Amniotic epithelial cell (primary cell): ENCODE measurements around the gene ICAM2.
A peak's percentile ranks its signal among the peaks of the same experiment; 100 is the strongest.
"Not testable (repeated sequence)": the region's sequence is repeated elsewhere in the genome, so short reads cannot be mapped to it uniquely, and the experiment has no call there.

Experiments
- DNase-seq: peaks from one replicate; pipeline ENCODE4 v3.0.0-alpha.2; 2010; ENCODE audit warnings: low read depth

The ICAM2 gene

DNA sequence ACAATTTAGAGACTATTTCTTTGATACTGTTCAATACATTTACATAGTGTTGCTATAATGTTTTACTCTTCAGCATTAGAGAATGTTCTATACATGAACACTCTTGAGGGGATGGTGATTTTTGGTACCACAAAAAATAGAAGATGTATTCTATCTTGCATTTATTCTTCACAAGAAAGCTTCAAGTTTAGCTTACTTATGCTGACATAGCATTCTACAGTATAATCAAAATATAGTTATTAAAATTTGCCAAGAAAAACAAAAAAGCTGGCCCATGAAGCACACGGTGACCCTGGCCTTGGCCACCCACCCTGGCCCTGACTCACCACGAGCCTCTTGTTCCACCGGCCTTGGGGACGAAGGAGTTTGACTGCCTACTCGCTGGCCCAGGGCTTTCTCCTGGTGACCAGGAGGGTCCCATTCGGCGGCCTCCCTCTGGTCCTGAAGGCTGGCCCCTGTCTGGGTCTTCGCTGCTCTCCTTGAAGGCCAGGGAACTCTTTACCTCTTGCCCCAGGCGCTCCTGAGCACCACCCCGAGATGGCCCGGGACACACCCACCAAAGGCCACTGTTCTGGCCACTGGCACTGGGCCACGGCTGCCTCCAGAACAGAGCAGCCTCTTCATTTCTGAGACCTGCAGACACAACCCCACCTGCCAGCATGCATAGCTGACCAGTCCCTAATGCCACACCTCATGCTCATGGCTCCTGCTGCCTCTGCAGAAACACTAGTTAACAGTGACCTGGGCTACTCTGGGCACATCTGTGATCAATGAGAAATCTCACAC, 22.5 kb upstream of the ICAM2 start:
- no peak for DNase-seq

DNA sequence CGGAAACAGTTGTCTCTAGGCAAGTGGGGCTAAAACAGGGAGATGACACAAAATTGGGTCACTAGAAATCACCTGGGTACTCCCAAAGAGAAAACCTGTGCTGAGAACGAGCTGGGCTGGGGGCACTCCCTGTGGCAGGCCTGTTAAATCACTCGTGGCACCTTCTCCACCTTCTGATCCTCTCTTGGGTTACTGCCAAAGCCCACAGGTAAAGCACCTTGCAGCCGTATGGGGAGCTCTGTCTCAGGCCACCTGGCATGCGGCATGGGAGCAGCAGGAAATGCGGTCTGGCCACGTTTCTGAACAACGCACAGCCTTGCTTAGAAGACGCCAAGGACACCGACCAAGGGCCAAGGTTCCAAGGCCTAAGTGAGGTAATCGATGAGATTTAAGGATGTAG, 21.5 kb upstream of the ICAM2 start:
- no peak for DNase-seq

- DNase-seq: no peak
Measured at GRCh38 chr17:64040206-64040605, 19.8 kb upstream of the ICAM2 start.

GRCh38 chr17:64039106-64039400, 18.6 kb upstream of the ICAM2 start:
- no peak for DNase-seq

DNA sequence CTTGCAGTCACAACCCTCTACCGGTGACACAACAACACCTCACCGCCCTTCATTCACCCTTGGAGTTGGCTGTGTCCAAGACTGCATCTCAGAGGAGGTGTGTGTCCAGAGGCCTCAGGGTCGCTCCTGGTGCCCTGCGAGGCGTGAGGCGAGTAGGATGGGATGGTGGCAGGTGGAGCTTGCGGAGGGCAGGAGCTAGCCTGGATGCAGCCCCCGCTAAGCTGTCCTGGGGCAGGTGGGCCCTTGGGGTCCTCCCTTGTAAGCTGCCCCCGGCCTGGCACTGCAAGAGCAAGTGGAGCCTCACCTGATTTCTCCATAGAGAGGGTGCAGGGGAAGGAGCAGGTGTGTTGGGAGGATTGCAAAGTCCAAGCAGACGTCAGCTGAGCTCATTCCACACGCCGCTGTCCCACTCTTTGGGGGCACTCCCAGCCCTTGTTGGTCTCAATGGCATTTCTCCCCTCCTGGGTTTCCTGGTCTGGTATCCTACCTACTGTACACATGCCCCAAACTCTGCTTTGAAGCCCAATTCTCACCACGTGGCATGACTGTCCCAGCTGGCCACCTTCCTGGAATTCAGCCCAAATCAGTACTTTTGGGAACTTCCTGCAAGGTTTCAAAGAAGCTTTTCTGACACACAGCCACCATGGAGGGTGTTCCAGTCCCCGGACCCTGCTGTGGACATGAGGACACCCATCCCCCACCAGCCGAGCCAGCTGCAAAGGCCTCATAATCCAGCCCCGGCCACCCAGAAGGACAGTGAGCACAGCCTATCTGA, 18.1 kb upstream of the ICAM2 start:
- DNase-seq: no peak

- DNase-seq: no peak
Measured at GRCh38 chr17:64037802-64038201, 17.4 kb upstream of the ICAM2 start.

DNA sequence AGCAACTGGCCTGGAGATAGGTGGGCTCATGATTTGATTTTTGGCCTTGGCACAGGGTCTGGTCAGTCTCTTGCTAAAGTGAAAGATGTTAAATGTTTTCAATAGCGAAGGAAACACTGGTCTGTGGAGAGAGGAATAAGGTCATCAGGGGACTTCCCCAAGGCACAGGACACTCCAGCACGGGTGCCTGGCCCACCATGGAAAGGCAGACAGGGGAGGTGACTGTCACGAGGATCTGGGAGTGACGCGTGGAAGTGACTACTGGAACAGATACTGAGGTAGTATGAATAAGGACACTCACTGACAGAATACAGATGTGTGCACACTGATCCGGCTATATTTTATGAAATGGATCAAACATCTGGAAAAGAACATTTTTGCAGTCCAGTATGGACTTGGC, 16.7 kb upstream of the ICAM2 start:
- DNase-seq: no peak

DNA sequence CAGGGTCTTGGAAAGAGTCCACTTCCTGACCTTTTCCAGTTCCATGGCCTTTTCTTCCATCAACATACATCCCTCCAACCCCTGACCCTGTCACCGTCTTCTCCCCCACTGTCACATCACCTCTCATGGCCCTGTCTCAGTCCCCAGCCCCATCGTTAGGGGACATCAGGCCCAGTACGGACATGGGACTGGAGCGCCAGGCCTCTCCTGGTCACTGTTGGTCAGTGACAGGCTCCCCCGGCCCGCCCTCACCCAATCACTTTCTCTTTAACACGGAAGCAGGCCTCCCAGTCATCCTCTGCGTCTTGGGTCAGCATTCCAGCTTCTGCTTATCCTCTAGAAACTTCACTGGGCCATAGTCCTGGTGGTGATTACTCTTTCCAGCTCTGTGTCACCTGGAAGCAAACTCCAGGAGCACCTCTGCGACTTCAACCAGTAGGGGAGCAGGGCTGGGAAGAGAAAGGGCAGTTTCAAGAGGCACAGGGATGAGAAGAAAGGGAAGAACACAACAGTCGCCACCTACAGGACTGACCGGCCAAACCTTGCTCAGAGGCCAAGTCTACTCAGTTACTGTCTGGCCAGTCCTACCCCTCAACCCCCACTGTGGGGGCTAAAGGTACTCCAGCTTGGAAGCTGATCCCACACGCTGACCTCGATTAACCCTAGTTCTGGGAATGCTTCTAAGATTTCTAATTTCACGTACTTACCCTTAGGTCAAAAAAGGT, 15.9 kb upstream of the ICAM2 start:
- DNase-seq: no peak

GRCh38 chr17:64032081-64032480, 11.6 kb upstream of the ICAM2 start:
- DNase-seq: peak; percentile 58

DNA sequence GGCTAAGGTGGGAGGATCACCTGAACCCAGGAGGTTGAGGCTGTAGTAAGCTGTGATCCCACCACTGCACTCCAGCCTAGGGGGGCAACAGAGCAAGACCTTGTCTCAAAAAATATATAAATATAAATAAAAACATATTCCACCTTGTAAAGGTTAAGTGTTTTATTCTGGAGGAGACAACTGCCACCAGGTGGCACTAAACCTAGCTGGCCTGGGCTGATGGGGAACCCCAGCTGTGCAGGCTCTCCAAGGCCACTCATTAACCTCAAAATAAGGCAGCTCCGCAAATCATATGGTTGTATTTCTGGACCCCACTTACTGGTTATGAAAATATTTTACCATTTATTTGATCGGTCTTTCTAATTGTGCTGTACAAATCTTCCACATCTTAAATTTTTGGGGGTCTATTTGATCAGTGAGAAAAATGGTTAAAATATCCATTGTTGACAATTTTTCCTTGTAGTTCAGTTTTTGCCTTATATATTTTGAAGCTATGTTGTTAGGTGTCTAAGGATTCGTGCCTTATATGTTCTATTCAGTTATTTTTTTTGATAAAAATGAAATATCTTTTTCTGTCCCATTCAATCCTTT, 8.5 kb upstream of the ICAM2 start:
- DNase-seq: peak; percentile 57

- DNase-seq: peak; percentile 74
Measured at GRCh38 chr17:64025732-64026294, 5.4 kb upstream of the ICAM2 start.

DNA sequence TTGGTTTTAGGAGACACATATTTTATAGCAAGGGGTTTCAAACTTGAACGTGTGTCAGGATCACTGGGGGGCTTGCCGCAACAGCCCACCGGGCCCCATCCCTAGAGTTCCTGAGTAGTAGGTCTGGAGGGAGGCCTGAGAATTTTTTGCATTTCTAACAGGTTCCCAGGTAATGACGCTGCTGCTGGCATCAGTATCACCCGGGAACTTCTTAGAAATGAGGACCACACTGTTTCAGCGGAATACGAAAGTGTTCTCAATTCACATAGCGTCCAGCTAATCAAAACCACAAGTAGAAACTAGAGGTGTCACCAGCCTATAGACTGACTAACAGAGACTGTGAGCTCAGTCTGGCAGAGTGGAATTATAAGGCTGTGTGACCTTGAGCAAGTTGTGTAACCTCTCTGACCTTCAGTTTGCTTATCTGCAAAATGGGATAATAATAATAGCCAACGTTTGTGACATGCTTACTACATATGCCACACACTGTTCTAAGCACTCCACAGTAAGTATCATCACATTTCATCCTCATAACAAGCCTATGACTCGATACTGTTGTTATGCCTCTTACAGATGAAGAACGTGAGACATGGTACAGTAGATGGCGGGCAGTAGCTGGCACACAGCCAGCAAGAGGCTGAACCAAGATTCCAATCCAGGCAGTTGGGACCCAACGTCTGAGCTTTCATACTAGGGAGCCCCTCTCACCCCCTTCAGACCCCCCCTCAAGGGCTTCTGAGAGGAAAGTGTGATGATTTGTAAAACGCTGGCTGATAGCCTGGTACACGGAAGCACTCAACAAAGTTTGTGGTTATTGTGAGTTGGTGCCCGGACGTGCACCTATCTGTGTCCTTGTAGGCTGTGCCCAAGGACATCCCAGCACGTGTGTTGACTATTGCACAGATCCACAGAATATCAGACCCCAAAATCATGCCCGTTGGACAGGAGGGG, 4.6 kb upstream of the ICAM2 start:
- DNase-seq: peak; percentile 71

- DNase-seq: no peak
Measured at GRCh38 chr17:64024215-64024654, 3.8 kb upstream of the ICAM2 start.

DNA sequence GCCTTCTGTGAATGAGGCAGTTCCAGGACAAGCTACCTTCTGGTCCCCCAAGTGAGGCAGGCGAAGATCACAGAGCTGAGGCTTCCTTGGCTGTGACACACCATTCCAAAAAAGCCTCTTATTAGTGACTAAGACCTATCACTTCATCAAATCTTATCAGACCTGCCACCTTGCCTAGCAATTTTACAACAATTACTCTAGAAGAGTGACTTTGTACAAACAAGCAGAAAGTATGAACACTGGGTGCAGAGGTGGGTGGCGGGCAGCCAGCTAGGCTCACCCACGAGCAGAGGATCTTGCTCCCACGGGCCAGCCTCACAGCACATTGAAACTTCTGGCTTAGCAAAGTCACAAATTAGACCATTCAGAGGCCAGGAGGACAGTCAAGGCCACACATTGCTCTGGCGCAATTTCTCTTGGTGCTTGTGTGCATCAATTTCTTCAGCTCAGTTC, 2.2 kb upstream of the ICAM2 start:
- no peak for DNase-seq

GRCh38 chr17:64019551-64019961, 877 bp downstream of the ICAM2 start:
- DNase-seq: not testable (repeated sequence)

DNA sequence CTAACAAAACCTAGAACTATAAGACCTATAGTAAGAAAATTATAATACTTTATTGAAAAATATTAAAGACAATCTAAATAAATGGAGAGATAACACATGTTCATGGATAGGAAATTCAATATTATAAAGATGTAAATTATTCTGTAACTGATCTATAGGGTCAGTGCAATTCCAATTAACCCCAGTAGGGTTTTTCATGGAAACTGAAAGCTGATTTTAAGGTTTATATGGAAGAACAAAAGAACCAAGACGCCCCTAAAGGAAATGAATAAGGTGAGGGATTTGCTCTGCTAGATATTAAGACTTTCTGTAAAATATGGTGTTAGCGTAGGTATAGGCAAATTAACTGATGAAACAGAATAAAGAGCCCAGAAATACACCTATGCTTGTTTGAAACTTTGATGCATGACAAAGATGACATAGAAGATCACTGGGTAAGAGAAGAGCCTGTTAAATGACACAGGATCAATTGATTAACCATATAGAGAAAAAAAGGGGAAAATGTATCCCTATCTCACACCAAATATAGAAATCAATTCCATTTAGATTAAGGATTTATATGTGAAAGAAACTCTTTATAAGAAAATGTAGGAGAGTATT, 3.0 kb downstream of the ICAM2 start:
- DNase-seq: no peak

DNA sequence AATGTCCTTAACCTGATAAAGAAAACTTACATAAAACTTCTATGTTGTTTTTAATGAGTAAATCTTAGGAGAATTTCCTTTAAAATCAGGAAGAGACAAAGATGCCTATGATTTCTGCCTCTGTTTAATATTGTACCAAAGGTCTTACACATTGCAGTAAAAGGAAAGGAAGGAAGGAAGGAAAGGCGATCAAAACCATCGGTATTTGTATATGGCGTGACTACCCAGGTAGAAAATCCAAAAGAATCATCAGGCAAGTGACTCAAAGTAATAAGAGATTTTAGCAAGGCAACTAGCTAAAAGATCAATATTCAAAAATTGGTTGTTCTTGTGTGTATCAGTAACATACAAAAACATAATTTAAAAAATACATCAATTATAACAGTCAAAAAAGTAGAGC, 3.5 kb downstream of the ICAM2 start:
- no peak for DNase-seq

DNA sequence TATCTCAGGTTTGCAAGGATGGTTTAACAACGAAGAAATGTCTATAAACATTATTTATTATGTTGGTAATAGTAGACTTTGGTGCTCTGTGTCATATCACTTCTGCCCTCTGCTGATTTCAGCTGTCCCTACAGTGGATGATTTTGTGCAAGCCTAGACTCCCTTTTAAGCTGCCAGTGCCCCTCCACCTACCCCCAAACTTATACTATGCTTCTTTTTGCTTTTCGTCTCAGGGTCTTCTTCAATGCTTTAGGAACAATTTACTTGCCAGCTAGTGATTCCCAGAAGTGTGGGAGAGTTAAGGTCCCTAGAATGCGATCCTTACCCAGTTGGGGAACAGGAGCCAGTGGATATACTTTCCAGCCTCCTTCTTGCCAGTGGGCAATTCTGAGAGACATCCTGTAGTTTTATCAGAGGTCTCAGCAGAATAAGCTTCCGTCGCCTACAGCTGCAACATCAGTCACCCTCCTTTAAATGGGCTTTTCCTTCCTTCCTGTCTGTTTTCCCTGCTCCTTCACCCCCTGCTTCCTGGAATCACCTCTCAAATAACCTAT, 4.1 kb downstream of the ICAM2 start:
- no peak for DNase-seq

GRCh38 chr17:64015447-64015846, 5.0 kb downstream of the ICAM2 start:
- DNase-seq: no peak
